ENCODE measurements around the gene CLEC9A. TPM values are rescaled to one million over a fixed set of nuclear protein-coding genes. Genes with fewer than 3 reads are reported as not detected.

Gene CLEC9A
- total RNA-seq, 4 donors from 2014 or later: 0.48 TPM; not detected in 3

- in situ Hi-C loops (cut with MboI; ENCODE audit: low pct_ligation_motif_present in 1 of 4, low pct_unique_long_range_greater_than_20kb in 1 of 4, low sequenced_read_pairs in 3 of 4): no loop called here
- Histone ChIP-seq H3K27ac (no peak overlapping the region), H3K4me3 (no peak overlapping the region), H3K9me3 (no peaks in the 10 kb centered on the region), H3K36me3 (no peaks in the 10 kb centered on the region), H3K27me3 (no peaks in the 10 kb centered on the region), H3K4me1 (peaks cover 0 to 2% (median 0%) of the 10 kb centered on the region in 4 donors)
- TF ChIP-seq CTCF (IDR thresholded peaks at IDR 0.05) (no peak), POLR2AphosphoS5 (IDR thresholded peaks at IDR 0.05) (no peak), POLR2A (IDR thresholded peaks at IDR 0.05) (no peak), EP300 (IDR thresholded peaks at IDR 0.05; ENCODE audit: low read depth) (no peak)
- intact Hi-C loops (cut with DNase I; ENCODE audit: low total_unique reads): no loop called here
- no peak for DNase-seq
- 82 to 92% methylated on average over 2 to 6 of the region's 6 CpGs for WGBS, 2 donors (ENCODE audit: low coverage in 1 of 2)
Observed at GRCh38 chr12:10084733-10085132, 54.3 kb downstream of the CLEC9A start.

- no peak for DNase-seq
- WGBS, 2 donors (ENCODE audit: low coverage in 1 of 2): 70 to 79% methylated on average over 3 of the region's 3 CpGs
- H3K4me3 ChIP-seq: no peak overlapping the region
- H3K36me3 ChIP-seq: no peaks in the 10 kb centered on the region
- H3K27me3 ChIP-seq: no peaks in the 10 kb centered on the region
- H3K27ac ChIP-seq: no peak overlapping the region
- peaks cover 0 to 2% (median 0%) of the 10 kb centered on the region in 4 donors for H3K4me1 ChIP-seq
- TF ChIP-seq POLR2A (IDR thresholded peaks at IDR 0.05) (no peak), CTCF (IDR thresholded peaks at IDR 0.05) (no peak), POLR2AphosphoS5 (IDR thresholded peaks at IDR 0.05) (no peak)
- in situ Hi-C loops (cut with MboI; ENCODE audit: low pct_ligation_motif_present in 1 of 4, low pct_unique_long_range_greater_than_20kb in 1 of 4, low sequenced_read_pairs in 3 of 4) (no loop called here), intact Hi-C loops (cut with DNase I; ENCODE audit: low total_unique reads) (no loop called here)
- no peaks in the 10 kb centered on the region for H3K9me3 ChIP-seq
Observed at GRCh38 chr12:10086387-10086786, 55.9 kb downstream of the CLEC9A start.

GRCh38 chr12:10088031-10088430 is 57.5 kb downstream of the CLEC9A start:
- intact Hi-C loops (cut with DNase I; ENCODE audit: low total_unique reads) (no loop called here), in situ Hi-C loops (cut with MboI; ENCODE audit: low pct_ligation_motif_present in 1 of 4, low pct_unique_long_range_greater_than_20kb in 1 of 4, low sequenced_read_pairs in 3 of 4) (no loop called here)
- no peaks in the 10 kb centered on the region for H3K9me3 ChIP-seq
- TF ChIP-seq EP300 (IDR thresholded peaks at IDR 0.05; ENCODE audit: low read depth) (no peak), POLR2A (IDR thresholded peaks at IDR 0.05) (no peak), CTCF (IDR thresholded peaks at IDR 0.05) (no peak), POLR2AphosphoS5 (IDR thresholded peaks at IDR 0.05) (no peak)
- no peak for DNase-seq
- no peak overlapping the region for H3K4me3 ChIP-seq
- H3K36me3 ChIP-seq: no peaks in the 10 kb centered on the region
- H3K27me3 ChIP-seq: no peaks in the 10 kb centered on the region
- H3K27ac ChIP-seq: no peak overlapping the region
- peaks cover 0 to 2% (median 0%) of the 10 kb centered on the region in 4 donors for H3K4me1 ChIP-seq

GRCh38 chr12:10088955-10089900 is 58.7 kb downstream of the CLEC9A start:
- TF ChIP-seq POLR2A (IDR thresholded peaks at IDR 0.05) (no peak), POLR2AphosphoS5 (IDR thresholded peaks at IDR 0.05) (no peak), CTCF (IDR thresholded peaks at IDR 0.05) (no peak), EP300 (IDR thresholded peaks at IDR 0.05; ENCODE audit: low read depth) (no peak)
- Histone ChIP-seq H3K36me3 (no peaks in the 10 kb centered on the region), H3K9me3 (no peaks in the 10 kb centered on the region), H3K27ac (no peak overlapping the region), H3K27me3 (no peaks in the 10 kb centered on the region), H3K4me3 (no peak overlapping the region), H3K4me1 (peaks cover 0 to 2% (median 0%) of the 10 kb centered on the region in 4 donors)
- 60 to 61% methylated on average over 8 of the region's 8 CpGs for WGBS, 2 donors (ENCODE audit: low coverage in 1 of 2)
- in situ Hi-C loops (cut with MboI; ENCODE audit: low pct_ligation_motif_present in 1 of 4, low pct_unique_long_range_greater_than_20kb in 1 of 4, low sequenced_read_pairs in 3 of 4) (no loop called here), intact Hi-C loops (cut with DNase I; ENCODE audit: low total_unique reads) (no loop called here)
- no peak for DNase-seq

All from transverse colon (tissue), 4 donors.